HG02571 (cell line): ENCODE measurements around the gene IKZF1.

Experiments
- ATAC-seq: cut with Tn5 transposase; IDR thresholded peaks from one replicate; pipeline ENCODE4 v1.9.1; 2021; ENCODE audit warnings: mild to moderate bottlenecking, moderate library complexity; ENCODE audit not compliant: unreplicated experiment

The IKZF1 gene

GRCh38 chr7:50282813-50283605 lies 21.5 kb upstream of the IKZF1 start:
- ATAC-seq, result no peak

- ATAC-seq, result no peak
Observed at GRCh38 chr7:50283731-50284130, 20.8 kb upstream of the IKZF1 start.

GRCh38 chr7:50284296-50284695 lies 20.2 kb upstream of the IKZF1 start:
- no peak for ATAC-seq

GRCh38 chr7:50285269-50285668 lies 19.2 kb upstream of the IKZF1 start:
- no peak for ATAC-seq

GRCh38 chr7:50287129-50287528 lies 17.4 kb upstream of the IKZF1 start:
- no peak for ATAC-seq

GRCh38 chr7:50292165-50292757 lies 12.3 kb upstream of the IKZF1 start:
- ATAC-seq, result no peak

GRCh38 chr7:50292763-50293162 lies 11.8 kb upstream of the IKZF1 start:
- no peak for ATAC-seq

- ATAC-seq, result peak; percentile 49
Observed at GRCh38 chr7:50293509-50294179, 10.9 kb upstream of the IKZF1 start.

- no peak for ATAC-seq
Observed at GRCh38 chr7:50295133-50295532, 9.4 kb upstream of the IKZF1 start.

- ATAC-seq, result no peak
Observed at GRCh38 chr7:50296799-50297198, 7.7 kb upstream of the IKZF1 start.

- ATAC-seq, result no peak
Observed at GRCh38 chr7:50298811-50299562, 5.5 kb upstream of the IKZF1 start.

GRCh38 chr7:50300336-50300735 lies 4.2 kb upstream of the IKZF1 start:
- no peak for ATAC-seq

- ATAC-seq, result no peak
Observed at GRCh38 chr7:50302486-50303334, 1.8 kb upstream of the IKZF1 start.

- ATAC-seq, result peak; percentile 30
Observed at GRCh38 chr7:50303335-50304128, 984 bp upstream of the IKZF1 start.

GRCh38 chr7:50304911-50305582 lies 531 bp downstream of the IKZF1 start:
- ATAC-seq, result peak; percentile 44

- no peak for ATAC-seq
Observed at GRCh38 chr7:50305583-50306493, 1.3 kb downstream of the IKZF1 start.

- ATAC-seq, result no peak
Observed at GRCh38 chr7:50306494-50307367, 2.2 kb downstream of the IKZF1 start.
